Retinal pigment epithelial cell (primary cell): ENCODE data around the gene HAUS8.

Experiments
- DNase-seq: peaks from one replicate; pipeline ENCODE4 v3.0.0-alpha.2; 2010; ENCODE audit warnings: low read depth
- H3K4me3 ChIP-seq: 2 replicates; pipeline ENCODE4 v1.5.1; 2011; ENCODE audit warnings: mild to moderate bottlenecking, low read length, control low read depth, moderate library complexity
- TF ChIP-seq, protein P1 (sequence below): conservative IDR thresholded peaks from 2 replicates; pipeline ENCODE4 v1.5.1; 2011; ENCODE audit warnings: low read depth, low read length, control low read depth, inconsistent platforms

Gene HAUS8, protein sequence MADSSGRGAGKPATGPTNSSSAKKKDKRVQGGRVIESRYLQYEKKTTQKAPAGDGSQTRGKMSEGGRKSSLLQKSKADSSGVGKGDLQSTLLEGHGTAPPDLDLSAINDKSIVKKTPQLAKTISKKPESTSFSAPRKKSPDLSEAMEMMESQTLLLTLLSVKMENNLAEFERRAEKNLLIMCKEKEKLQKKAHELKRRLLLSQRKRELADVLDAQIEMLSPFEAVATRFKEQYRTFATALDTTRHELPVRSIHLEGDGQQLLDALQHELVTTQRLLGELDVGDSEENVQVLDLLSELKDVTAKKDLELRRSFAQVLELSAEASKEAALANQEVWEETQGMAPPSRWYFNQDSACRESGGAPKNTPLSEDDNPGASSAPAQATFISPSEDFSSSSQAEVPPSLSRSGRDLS

DNA sequence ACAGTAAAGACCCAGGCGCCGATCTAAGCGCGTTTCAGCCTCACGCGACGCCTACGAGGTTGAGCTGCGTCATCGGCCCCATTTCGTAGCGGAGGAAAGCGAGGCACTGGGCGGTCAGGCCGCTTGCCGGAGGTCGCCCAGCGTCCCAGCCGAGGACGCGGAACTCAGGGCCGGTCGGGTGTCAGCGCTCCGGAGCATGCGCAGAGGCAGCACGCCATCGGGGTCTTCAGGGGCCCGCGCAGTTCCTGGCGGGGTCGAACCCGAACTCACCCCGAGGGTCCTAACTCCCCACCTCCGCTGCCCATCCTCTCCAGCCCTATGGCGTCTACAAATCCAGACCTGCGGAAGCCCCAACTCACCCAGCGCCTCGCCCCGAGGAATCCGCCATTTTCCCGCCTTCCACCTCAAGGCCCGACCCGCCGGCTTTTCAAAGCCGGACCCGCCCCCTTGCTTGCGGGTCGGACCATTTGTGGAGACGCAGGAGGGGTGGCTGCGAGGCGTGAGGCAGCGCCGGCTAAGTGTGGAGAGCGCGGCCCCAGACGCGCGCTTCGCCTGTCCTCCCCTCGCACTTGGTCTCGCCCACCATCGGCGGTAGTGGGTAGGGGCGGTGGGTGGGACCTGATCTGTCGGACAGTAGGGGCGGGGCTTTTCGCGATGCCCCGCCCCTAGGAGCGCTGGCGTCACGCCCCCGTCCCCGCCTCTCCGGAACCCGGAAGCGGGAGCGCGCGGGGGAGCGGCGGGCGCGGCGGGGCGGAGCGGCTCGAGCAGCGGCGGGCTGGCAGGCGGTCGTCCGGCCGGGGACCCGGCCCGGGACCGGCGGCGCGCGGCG, at the start of gene HAUS8, which contains the start of gene MYO9B:
Gene HAUS8 (minus strand): TSS at position 418 of the 829 bp plus-strand sequence. CDS start 30 bp downstream, at position 388.
Gene MYO9B (plus strand): TSS at position 743 of the 829 bp plus-strand sequence. CDS start 25,941 bp downstream, outside the sequence.
- peak within 1 kb of the TSS; percentile 90 for H3K4me3 ChIP-seq
- TF ChIP-seq, protein P1, sequence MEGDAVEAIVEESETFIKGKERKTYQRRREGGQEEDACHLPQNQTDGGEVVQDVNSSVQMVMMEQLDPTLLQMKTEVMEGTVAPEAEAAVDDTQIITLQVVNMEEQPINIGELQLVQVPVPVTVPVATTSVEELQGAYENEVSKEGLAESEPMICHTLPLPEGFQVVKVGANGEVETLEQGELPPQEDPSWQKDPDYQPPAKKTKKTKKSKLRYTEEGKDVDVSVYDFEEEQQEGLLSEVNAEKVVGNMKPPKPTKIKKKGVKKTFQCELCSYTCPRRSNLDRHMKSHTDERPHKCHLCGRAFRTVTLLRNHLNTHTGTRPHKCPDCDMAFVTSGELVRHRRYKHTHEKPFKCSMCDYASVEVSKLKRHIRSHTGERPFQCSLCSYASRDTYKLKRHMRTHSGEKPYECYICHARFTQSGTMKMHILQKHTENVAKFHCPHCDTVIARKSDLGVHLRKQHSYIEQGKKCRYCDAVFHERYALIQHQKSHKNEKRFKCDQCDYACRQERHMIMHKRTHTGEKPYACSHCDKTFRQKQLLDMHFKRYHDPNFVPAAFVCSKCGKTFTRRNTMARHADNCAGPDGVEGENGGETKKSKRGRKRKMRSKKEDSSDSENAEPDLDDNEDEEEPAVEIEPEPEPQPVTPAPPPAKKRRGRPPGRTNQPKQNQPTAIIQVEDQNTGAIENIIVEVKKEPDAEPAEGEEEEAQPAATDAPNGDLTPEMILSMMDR: no peak
- DNase-seq: peak; percentile 99

DNA sequence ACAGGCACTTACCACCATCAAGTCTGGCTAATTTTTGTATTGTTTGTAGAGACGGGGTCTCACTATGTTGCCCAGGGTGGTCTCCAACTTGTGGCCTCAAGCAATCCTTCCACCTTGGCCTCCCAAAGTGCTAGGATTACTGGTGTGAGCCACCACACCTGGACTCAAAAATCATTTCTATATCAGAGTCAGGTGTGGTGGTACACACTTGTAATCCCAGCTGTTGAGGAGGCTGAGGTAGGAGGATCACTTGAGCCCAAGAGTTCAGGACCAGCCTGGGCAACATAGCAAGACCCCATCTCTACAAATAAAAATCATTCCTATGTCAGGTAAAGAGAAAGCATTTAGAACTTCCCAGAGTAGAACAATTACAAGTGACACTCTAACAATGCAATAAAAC, 48.8 kb upstream of the HAUS8 start:
- H3K4me3 ChIP-seq: no peak overlapping the region
- TF ChIP-seq, protein P1: no peak
- no peak for DNase-seq

DNA sequence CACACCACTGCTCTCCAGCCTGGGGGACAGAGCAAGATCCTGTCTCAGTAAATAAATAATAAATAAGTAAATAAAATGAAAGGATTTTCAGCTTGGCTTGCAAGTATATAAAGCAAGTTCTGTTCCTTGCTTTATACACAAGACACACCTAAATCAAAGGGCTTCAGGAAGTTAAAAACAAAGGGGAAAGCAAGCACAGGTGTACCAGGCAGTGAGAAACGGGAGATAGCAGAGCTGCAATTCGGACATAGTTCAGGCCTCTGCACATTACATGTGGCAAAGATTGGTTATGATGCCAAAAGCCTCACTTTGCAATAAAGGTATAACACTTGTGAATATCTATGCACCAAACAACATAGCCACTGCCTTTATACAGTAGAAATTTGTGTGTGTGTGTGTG, 47.8 kb upstream of the HAUS8 start:
- TF ChIP-seq, protein P1: no peak
- no peak overlapping the region for H3K4me3 ChIP-seq
- DNase-seq: no peak

DNA sequence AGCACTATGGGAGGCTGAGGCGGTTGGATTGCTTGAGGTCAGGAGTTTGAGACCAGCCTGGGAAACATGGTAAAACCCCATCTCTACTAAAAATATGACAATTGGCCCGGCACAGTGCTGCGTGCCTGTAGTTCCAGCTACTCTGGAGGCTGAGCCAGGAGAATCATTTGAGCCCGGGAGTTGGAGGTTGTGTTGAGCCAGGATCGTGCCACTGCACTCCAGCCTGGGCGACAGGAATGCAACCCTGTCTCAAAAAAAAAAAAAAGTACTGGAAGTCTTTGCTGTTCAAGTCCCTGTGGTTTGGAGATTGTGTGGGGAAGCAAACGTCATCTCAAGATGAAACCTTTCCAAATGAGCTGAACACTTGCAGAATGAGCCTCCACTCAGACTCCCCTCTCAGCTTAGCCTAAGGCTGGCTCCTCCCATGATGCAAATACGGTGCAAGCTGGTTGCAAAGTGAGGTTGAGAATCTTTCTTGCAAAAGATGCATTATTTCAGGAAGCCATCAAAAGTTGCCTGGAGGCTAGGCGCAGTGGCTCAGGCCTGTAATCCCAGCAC, 46.6 kb upstream of the HAUS8 start:
- H3K4me3 ChIP-seq: no peak overlapping the region
- no peak for DNase-seq
- TF ChIP-seq, protein P1: no peak

DNA sequence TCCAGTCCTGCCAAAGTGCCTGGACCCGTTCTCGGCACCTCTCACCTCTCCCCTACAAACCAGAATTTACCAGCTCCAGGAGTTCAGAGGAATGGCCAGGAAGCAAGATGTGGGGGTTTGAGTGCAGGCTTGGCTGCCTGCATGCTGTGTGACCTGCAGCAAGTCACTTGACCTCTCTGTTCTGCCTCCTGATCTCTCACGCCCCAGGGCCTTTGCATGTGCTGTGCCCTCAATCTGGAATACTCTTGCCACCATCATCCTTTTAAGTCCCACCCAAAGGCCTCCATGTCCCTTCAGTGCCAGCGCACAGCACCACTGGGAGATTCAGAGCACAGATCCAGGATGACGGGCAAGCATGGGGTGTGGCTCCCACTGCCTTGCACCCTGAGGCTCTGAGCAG, 43.7 kb upstream of the HAUS8 start:
- DNase-seq: no peak
- H3K4me3 ChIP-seq: no peak overlapping the region
- TF ChIP-seq, protein P1: no peak

DNA sequence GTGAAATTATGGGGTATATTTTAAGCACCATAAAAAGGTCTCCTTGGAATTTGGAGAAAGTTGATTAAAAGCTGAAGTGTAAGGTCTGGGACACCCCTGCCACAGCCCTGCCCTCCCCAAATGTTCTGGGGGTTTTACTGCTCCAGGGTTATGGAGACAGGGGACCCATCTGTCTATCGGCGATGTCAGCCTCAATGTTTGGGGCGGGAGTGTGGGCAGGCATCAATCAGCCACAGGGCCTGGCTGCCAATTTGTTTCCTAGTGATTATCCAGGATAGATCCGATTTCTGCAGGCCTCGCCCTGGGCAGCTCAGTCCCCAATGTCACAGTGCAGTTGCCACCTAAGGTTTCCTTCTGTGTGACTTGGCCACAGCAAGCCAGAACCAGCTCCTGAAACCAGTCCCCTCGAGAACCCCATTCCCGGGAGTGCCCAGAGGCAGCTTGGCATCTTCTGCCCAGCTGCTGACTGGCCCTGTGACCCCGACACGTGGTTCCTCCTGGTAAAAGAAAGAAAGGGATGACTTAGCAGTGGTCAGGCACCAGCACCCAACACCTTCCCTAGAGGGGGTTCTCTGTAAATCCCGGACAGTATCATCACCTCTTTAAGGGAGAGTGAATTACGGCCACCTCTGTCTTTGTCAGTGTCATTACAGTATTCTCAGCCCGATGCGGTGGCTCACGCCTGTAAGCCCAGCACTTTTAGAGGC, 41.9 kb upstream of the HAUS8 start:
- TF ChIP-seq, protein P1: no peak
- no peak for DNase-seq
- no peak overlapping the region for H3K4me3 ChIP-seq
